ENCODE data around the gene SLX4IP.

DNA sequence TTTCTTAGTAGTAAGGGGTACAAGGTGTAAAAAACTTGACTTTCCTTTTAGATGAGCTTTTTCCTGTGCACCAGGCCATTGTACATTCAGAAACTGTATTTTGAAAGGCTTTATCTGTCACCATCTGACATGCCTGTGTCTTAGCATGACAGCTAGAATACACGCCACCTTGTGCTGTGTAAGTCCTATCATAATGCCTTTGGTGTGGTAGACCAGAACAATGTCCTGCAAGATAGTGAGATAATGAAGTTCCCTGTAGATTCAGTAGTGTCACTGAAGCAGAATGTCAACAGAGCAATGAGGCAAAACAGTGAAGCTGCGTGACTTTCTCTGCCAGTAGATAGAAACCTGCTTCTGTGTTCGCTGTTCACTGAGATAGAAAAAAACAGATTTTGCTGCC is 132.9 kb downstream of the SLX4IP start:
- TF ChIP-seq, protein P1, sequence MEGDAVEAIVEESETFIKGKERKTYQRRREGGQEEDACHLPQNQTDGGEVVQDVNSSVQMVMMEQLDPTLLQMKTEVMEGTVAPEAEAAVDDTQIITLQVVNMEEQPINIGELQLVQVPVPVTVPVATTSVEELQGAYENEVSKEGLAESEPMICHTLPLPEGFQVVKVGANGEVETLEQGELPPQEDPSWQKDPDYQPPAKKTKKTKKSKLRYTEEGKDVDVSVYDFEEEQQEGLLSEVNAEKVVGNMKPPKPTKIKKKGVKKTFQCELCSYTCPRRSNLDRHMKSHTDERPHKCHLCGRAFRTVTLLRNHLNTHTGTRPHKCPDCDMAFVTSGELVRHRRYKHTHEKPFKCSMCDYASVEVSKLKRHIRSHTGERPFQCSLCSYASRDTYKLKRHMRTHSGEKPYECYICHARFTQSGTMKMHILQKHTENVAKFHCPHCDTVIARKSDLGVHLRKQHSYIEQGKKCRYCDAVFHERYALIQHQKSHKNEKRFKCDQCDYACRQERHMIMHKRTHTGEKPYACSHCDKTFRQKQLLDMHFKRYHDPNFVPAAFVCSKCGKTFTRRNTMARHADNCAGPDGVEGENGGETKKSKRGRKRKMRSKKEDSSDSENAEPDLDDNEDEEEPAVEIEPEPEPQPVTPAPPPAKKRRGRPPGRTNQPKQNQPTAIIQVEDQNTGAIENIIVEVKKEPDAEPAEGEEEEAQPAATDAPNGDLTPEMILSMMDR (IDR thresholded peaks at IDR 0.05; ENCODE audit: low read depth, low read length), result no peak
- no peak for TF ChIP-seq EZH2phosphoT487 (IDR thresholded peaks at IDR 0.05; ENCODE audit: low read depth)
